Osteoblast (primary cell): ENCODE data around the gene AUTS2. TPM values are rescaled to one million over a fixed set of nuclear protein-coding genes. Genes with fewer than 3 reads are reported as not detected.

Source experiments
- DNase-seq: peaks from one replicate; pipeline ENCODE4 v3.0.0; 2011; ENCODE audit warnings: low spot score, mixed read lengths; ENCODE audit not compliant: insufficient read length; ENCODE audit errors: missing footprints
- H2AFZ ChIP-seq: 2 replicates; pipeline ENCODE4 v1.6.0; 2011; ENCODE audit warnings: mild to moderate bottlenecking, low read length
- H3K27ac ChIP-seq: 2 replicates; pipeline ENCODE4 v1.5.1; 2011; ENCODE audit warnings: mild to moderate bottlenecking, low read depth, low read length, moderate library complexity
- H3K27me3 ChIP-seq: 2 replicates; pipeline ENCODE4 v1.6.0; 2012; ENCODE audit warnings: mild to moderate bottlenecking, control low read depth, inconsistent platforms, low read length, moderate library complexity; ENCODE audit not compliant: insufficient read depth
- H3K36me3 ChIP-seq: 2 replicates; pipeline ENCODE4 v1.5.1; 2011; ENCODE audit warnings: mild to moderate bottlenecking, low read length, control low read depth, moderate library complexity; ENCODE audit not compliant: insufficient read depth
- H3K4me1 ChIP-seq: 2 replicates; pipeline ENCODE4 v1.5.1; 2011; ENCODE audit warnings: mild to moderate bottlenecking, low read length, control low read depth, moderate library complexity; ENCODE audit not compliant: insufficient read depth
- H3K4me2 ChIP-seq: 2 replicates; pipeline ENCODE4 v1.6.0; 2011; ENCODE audit warnings: mild to moderate bottlenecking, low read length; ENCODE audit not compliant: insufficient read depth
- H3K4me3 ChIP-seq: fragments of 200-600 bp; sonication (generic); 3 replicates; pipeline ENCODE4 v1.5.1; 2012; ENCODE audit warnings: mild to moderate bottlenecking, low read length, inconsistent platforms; ENCODE audit not compliant: insufficient read depth
- H3K79me2 ChIP-seq: 2 replicates; pipeline ENCODE4 v1.6.0; 2012; ENCODE audit warnings: mild to moderate bottlenecking, low read length, control low read depth, inconsistent platforms; ENCODE audit not compliant: insufficient read depth
- H3K9me3 ChIP-seq: 2 replicates; pipeline ENCODE4 v1.5.1; 2011; ENCODE audit warnings: low read depth, low read length, control low read depth
- H4K20me1 ChIP-seq: 2 replicates; pipeline ENCODE4 v1.6.0; 2012; ENCODE audit warnings: mild to moderate bottlenecking, low read length, control low read depth; ENCODE audit not compliant: insufficient read depth
- total RNA-seq: library from RNA; depleted of rRNA; stranded (reverse); fragments of >200 nt; gene quantifications from 2 replicates; pipeline ENCODE4 v1.2.3, GENCODE V29; 2012
- TF ChIP-seq, protein P1 (sequence below): IDR thresholded peaks from 2 replicates; pipeline ENCODE4 v1.5.1; 2011; ENCODE audit warnings: mild to moderate bottlenecking, low read depth, low read length, moderate library complexity; ENCODE audit errors: extremely low read depth

The AUTS2 gene
- total RNA-seq, 1 donor = 15.2 TPM

DNA sequence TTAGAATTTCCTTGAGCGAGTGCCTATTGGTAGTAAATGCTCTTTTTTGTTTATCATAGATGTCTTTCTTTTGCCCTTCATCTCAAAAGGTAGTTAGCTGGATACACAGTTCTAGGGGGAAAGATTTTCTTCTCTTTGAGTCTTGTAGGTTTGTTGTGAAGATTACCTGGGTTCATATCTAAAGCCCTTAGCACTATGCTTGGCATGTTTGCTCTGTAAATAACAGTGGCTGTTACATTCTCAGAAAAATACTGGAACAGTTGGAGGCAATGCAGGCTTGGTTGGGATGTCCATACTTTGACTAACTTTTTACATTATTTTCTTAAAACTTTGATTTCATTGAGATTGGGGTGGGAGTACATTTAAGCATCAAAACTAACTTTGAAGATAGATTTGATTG lies 144.0 kb downstream of the AUTS2 start:
- peaks cover 4% of the 10 kb centered on the region for H4K20me1 ChIP-seq
- no peaks in the 10 kb centered on the region for H3K9me3 ChIP-seq
- H3K4me2 ChIP-seq = no peak overlapping the region
- H3K36me3 ChIP-seq = no peaks in the 10 kb centered on the region
- no peak overlapping the region for H3K27ac ChIP-seq
- H3K4me3 ChIP-seq = no peak overlapping the region
- H3K79me2 ChIP-seq = no peaks in the 10 kb centered on the region
- H3K4me1 ChIP-seq = peaks cover 13% of the 10 kb centered on the region
- DNase-seq = no peak
- H2AFZ ChIP-seq = no peak overlapping the region
- H3K27me3 ChIP-seq = no peaks in the 10 kb centered on the region
- TF ChIP-seq, protein P1, sequence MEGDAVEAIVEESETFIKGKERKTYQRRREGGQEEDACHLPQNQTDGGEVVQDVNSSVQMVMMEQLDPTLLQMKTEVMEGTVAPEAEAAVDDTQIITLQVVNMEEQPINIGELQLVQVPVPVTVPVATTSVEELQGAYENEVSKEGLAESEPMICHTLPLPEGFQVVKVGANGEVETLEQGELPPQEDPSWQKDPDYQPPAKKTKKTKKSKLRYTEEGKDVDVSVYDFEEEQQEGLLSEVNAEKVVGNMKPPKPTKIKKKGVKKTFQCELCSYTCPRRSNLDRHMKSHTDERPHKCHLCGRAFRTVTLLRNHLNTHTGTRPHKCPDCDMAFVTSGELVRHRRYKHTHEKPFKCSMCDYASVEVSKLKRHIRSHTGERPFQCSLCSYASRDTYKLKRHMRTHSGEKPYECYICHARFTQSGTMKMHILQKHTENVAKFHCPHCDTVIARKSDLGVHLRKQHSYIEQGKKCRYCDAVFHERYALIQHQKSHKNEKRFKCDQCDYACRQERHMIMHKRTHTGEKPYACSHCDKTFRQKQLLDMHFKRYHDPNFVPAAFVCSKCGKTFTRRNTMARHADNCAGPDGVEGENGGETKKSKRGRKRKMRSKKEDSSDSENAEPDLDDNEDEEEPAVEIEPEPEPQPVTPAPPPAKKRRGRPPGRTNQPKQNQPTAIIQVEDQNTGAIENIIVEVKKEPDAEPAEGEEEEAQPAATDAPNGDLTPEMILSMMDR = no peak

DNA sequence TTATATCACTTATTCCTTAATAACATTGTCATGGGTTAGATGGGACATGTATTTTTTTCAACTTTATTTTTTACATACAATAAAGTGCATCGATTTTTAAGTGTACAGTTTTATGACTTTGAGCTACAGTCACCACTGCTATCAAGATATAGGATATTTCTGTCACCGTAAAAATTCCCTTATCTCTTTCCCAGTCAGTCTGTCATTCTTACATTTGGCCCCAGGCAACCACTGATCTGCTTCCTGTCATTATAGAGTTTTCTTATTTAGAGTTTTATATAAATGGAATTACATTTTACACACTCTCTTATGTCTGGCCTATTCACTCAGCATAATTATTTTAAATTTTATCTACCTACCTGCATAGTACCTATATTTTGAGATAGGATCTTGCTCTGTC lies 145.2 kb downstream of the AUTS2 start:
- peaks cover 4% of the 10 kb centered on the region for H4K20me1 ChIP-seq

DNA sequence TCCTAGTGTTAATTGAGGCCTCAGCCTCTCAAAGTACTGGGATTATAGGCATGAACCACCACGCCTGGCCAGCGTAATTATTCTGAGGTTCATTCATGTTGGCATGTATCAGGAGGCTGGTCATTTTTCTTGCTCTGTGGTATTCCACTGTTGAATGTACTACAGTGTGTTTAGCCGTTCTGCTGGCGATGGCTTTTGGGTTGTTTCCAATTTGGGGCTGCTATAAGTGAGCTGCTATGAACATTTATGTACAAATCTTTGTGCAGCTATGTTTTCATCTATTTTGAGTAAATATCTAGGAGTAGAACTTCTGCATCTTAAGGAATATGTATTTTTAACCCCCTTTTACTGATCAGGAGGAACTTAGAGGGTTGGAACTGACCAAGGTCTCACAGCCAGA lies 145.8 kb downstream of the AUTS2 start:
- TF ChIP-seq, protein P1 = no peak
- Histone ChIP-seq H3K4me1 (peaks cover 5% of the 10 kb centered on the region), H3K4me2 (no peak overlapping the region), H3K27me3 (no peaks in the 10 kb centered on the region), H3K4me3 (no peak overlapping the region), H4K20me1 (peaks cover 2% of the 10 kb centered on the region), H3K36me3 (no peaks in the 10 kb centered on the region), H3K9me3 (no peaks in the 10 kb centered on the region), H3K27ac (no peak overlapping the region), H2AFZ (no peak overlapping the region), H3K79me2 (no peaks in the 10 kb centered on the region)
- DNase-seq = no peak

More for the DNA sequence above, 145.2 kb downstream of the AUTS2 start:
- H2AFZ ChIP-seq = no peak overlapping the region
- peaks cover 11% of the 10 kb centered on the region for H3K4me1 ChIP-seq
- no peaks in the 10 kb centered on the region for H3K27me3 ChIP-seq
- no peak overlapping the region for H3K4me3 ChIP-seq
- no peaks in the 10 kb centered on the region for H3K36me3 ChIP-seq
- no peaks in the 10 kb centered on the region for H3K9me3 ChIP-seq
- no peaks in the 10 kb centered on the region for H3K79me2 ChIP-seq
- TF ChIP-seq, protein P1 = no peak
- no peak overlapping the region for H3K27ac ChIP-seq
- DNase-seq = no peak
- H3K4me2 ChIP-seq = no peak overlapping the region

GRCh38 chr7:69746383-69746782 lies 148.1 kb downstream of the AUTS2 start:
- H3K27me3 ChIP-seq = no peaks in the 10 kb centered on the region
- H3K4me3 ChIP-seq = no peak overlapping the region
- H2AFZ ChIP-seq = no peak overlapping the region
- no peaks in the 10 kb centered on the region for H3K9me3 ChIP-seq
- no peak overlapping the region for H3K27ac ChIP-seq
- H4K20me1 ChIP-seq = no peaks in the 10 kb centered on the region
- H3K79me2 ChIP-seq = no peaks in the 10 kb centered on the region
- no peaks in the 10 kb centered on the region for H3K4me1 ChIP-seq
- H3K4me2 ChIP-seq = no peak overlapping the region
- TF ChIP-seq, protein P1 = no peak
- no peak for DNase-seq
- no peaks in the 10 kb centered on the region for H3K36me3 ChIP-seq
